MM.1S (cell line): ENCODE measurements around the gene LRRC8E.

Experiments
- DNase-seq: peaks from one replicate; pipeline ENCODE4 v3.0.0-alpha.2; 2015
- H2AFZ ChIP-seq: fragments of 300-600 bp; sonication (generic); 2 replicates; pipeline ENCODE4 v1.6.0; 2016; ENCODE audit warnings: antibody characterized with exemption, low read length
- H3F3A ChIP-seq: fragments of 300-600 bp; sonication (generic); 2 replicates; pipeline ENCODE4 v1.6.1; 2016; ENCODE audit warnings: mild to moderate bottlenecking, antibody characterized with exemption, low read length, moderate library complexity, mixed read lengths; ENCODE audit not compliant: insufficient read depth
- H3K27ac ChIP-seq: fragments of 300-600 bp; sonication (generic); 2 replicates; pipeline ENCODE4 v1.5.1; 2016; ENCODE audit warnings: mild to moderate bottlenecking, low read length
- H3K27me3 ChIP-seq: fragments of 300-600 bp; sonication (generic); replicated peaks from 2 replicates; pipeline ENCODE4 v1.6.0; 2016; ENCODE audit warnings: low read length; ENCODE audit not compliant: insufficient read depth
- H3K36me3 ChIP-seq: fragments of 300-600 bp; sonication (generic); replicated peaks from 2 replicates; pipeline ENCODE4 v1.6.1; 2016; ENCODE audit warnings: mild to moderate bottlenecking, low read length, mixed read lengths; ENCODE audit not compliant: insufficient read depth
- H3K4me1 ChIP-seq: fragments of 300-600 bp; sonication (generic); 2 replicates; pipeline ENCODE4 v1.6.1; 2016; ENCODE audit warnings: low read length, mixed read lengths
- H3K4me2 ChIP-seq: fragments of 300-600 bp; sonication (generic); 2 replicates; pipeline ENCODE4 v1.6.0; 2016; ENCODE audit warnings: low read depth, low read length
- H3K4me3 ChIP-seq: fragments of 300-600 bp; sonication (generic); 2 replicates; pipeline ENCODE4 v1.5.1; 2016; ENCODE audit warnings: low read length, mixed read lengths
- H3K79me2 ChIP-seq: fragments of 300-600 bp; sonication (generic); 2 replicates; pipeline ENCODE4 v1.6.1; 2016; ENCODE audit warnings: mixed run types, low read length, mixed read lengths
- H3K9ac ChIP-seq: fragments of 300-600 bp; sonication (generic); 2 replicates; pipeline ENCODE4 v1.6.1; 2016; ENCODE audit warnings: low read length, mixed read lengths
- H3K9me2 ChIP-seq: fragments of 300-600 bp; sonication (generic); replicated peaks from 2 replicates; pipeline ENCODE4 v1.6.1; 2016; ENCODE audit warnings: mild to moderate bottlenecking, low read length, mixed read lengths; ENCODE audit not compliant: insufficient read depth
- H3K9me3 ChIP-seq: fragments of 300-600 bp; sonication (generic); replicated peaks from 2 replicates; pipeline ENCODE4 v1.6.1; 2016; ENCODE audit warnings: mild to moderate bottlenecking, low read length, mixed read lengths; ENCODE audit not compliant: insufficient read depth
- H4K20me1 ChIP-seq: fragments of 300-600 bp; sonication (generic); 2 replicates; pipeline ENCODE4 v1.6.1; 2016; ENCODE audit warnings: mild to moderate bottlenecking, low read length, moderate library complexity, mixed read lengths; ENCODE audit not compliant: insufficient read depth
- EZH2 ChIP-seq: fragments of 300-600 bp; sonication (generic); optimal IDR thresholded peaks from 2 replicates; pipeline ENCODE3; 2017; ENCODE audit warnings: low read depth, mild to moderate bottlenecking, antibody characterized with exemption, low read length, mixed read lengths
- EZH2phosphoT487 ChIP-seq: fragments of 300-600 bp; sonication (generic); IDR thresholded peaks from 2 replicates; pipeline ENCODE4 v1.6.1; 2018; ENCODE audit warnings: antibody characterized with exemption, low read length
- TF ChIP-seq, protein P1 (sequence below): fragments of 300-600 bp; sonication (generic); IDR thresholded peaks from 2 replicates; pipeline ENCODE4 v1.5.1; 2016; ENCODE audit warnings: antibody characterized with exemption, low read length, mixed read lengths

LRRC8E gene

DNA sequence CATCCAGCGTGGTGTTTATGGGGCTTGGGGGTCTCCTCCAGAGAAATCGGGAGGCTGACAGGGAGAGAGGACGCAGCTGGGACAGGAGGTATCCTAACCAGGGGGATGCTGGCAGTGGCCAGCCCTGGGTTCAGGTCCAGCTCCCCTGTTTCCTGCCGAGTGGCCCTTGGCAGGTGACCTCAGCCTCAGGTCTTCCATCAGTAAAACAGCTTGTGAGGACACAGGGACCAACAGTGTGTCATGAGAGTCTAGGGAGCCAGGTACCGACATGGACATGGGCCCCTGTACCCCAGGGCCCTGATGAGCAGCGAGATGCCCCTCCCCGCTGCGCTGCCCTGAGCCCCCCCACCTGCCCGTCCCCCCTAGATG lies 38.7 kb upstream of the LRRC8E start:
- no peak overlapping the region for H3K27ac ChIP-seq
- TF ChIP-seq EZH2 (no peak), EZH2phosphoT487 (no peak)
- TF ChIP-seq, protein P1, sequence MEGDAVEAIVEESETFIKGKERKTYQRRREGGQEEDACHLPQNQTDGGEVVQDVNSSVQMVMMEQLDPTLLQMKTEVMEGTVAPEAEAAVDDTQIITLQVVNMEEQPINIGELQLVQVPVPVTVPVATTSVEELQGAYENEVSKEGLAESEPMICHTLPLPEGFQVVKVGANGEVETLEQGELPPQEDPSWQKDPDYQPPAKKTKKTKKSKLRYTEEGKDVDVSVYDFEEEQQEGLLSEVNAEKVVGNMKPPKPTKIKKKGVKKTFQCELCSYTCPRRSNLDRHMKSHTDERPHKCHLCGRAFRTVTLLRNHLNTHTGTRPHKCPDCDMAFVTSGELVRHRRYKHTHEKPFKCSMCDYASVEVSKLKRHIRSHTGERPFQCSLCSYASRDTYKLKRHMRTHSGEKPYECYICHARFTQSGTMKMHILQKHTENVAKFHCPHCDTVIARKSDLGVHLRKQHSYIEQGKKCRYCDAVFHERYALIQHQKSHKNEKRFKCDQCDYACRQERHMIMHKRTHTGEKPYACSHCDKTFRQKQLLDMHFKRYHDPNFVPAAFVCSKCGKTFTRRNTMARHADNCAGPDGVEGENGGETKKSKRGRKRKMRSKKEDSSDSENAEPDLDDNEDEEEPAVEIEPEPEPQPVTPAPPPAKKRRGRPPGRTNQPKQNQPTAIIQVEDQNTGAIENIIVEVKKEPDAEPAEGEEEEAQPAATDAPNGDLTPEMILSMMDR, result no peak
- no peaks in the 10 kb centered on the region for H3K79me2 ChIP-seq
- no peaks in the 10 kb centered on the region for H4K20me1 ChIP-seq
- DNase-seq, result no peak
- peaks cover 14% of the 10 kb centered on the region for H3K27me3 ChIP-seq
- no peak overlapping the region for H3K4me3 ChIP-seq
- H3K9me2 ChIP-seq, result no peaks in the 10 kb centered on the region
- no peaks in the 10 kb centered on the region for H3K36me3 ChIP-seq
- H3K9ac ChIP-seq, result no peak overlapping the region
- no peak overlapping the region for H2AFZ ChIP-seq
- 0 out of 2 replicates have a peak, but pooled peaks cover 3% of the 10 kb centered on the region for H3K4me1 ChIP-seq
- H3K9me3 ChIP-seq, result no peaks in the 10 kb centered on the region
- H3F3A ChIP-seq, result no peaks in the 10 kb centered on the region
- no peak overlapping the region for H3K4me2 ChIP-seq

GRCh38 chr19:7850000-7850813 lies 38.1 kb upstream of the LRRC8E start:
- H3K9ac ChIP-seq, result no peak overlapping the region
- H3K9me2 ChIP-seq, result no peaks in the 10 kb centered on the region
- TF ChIP-seq EZH2 (no peak), EZH2phosphoT487 (no peak)
- TF ChIP-seq, protein P1, result no peak
- no peaks in the 10 kb centered on the region for H3K9me3 ChIP-seq
- H3K36me3 ChIP-seq, result no peaks in the 10 kb centered on the region
- H3F3A ChIP-seq, result no peaks in the 10 kb centered on the region
- H3K4me3 ChIP-seq, result no peak overlapping the region
- H3K79me2 ChIP-seq, result no peaks in the 10 kb centered on the region
- H4K20me1 ChIP-seq, result no peaks in the 10 kb centered on the region
- peaks cover 14% of the 10 kb centered on the region for H3K27me3 ChIP-seq
- DNase-seq, result no peak
- no peak overlapping the region for H3K4me2 ChIP-seq
- H3K27ac ChIP-seq, result no peak overlapping the region
- 0 out of 2 replicates have a peak, but pooled peaks cover 3% of the 10 kb centered on the region for H3K4me1 ChIP-seq
- no peak overlapping the region for H2AFZ ChIP-seq

GRCh38 chr19:7850945-7851622 lies 37.2 kb upstream of the LRRC8E start:
- H2AFZ ChIP-seq, result no peak overlapping the region
- no peak for DNase-seq
- H4K20me1 ChIP-seq, result no peaks in the 10 kb centered on the region
- 0 out of 2 replicates have a peak, but pooled peaks cover 3% of the 10 kb centered on the region for H3K4me1 ChIP-seq
- H3K36me3 ChIP-seq, result no peaks in the 10 kb centered on the region
- no peaks in the 10 kb centered on the region for H3K79me2 ChIP-seq
- H3K9ac ChIP-seq, result no peak overlapping the region
- H3K4me3 ChIP-seq, result no peak overlapping the region
- TF ChIP-seq EZH2 (no peak), EZH2phosphoT487 (no peak)
- TF ChIP-seq, protein P1, result no peak
- H3K9me2 ChIP-seq, result no peaks in the 10 kb centered on the region
- H3K27me3 ChIP-seq, result peaks cover 21% of the 10 kb centered on the region
- H3K27ac ChIP-seq, result no peak overlapping the region
- H3K4me2 ChIP-seq, result no peak overlapping the region
- no peaks in the 10 kb centered on the region for H3F3A ChIP-seq
- H3K9me3 ChIP-seq, result no peaks in the 10 kb centered on the region
